ENCODE results near the gene COX4I1.
"Not testable (repeated sequence)": the region's sequence is repeated elsewhere in the genome, so short reads cannot be mapped to it uniquely, and the experiment has no call there.

The COX4I1 gene

GRCh38 chr16:85803570-85803969 lies 4.1 kb downstream of the COX4I1 start:
- no peak for DNase-seq

GRCh38 chr16:85805442-85806045 lies 6.0 kb downstream of the COX4I1 start:
- DNase-seq: no peak

- DNase-seq: no peak
Observed at GRCh38 chr16:85806539-85806938, 7.0 kb downstream of the COX4I1 start.

GRCh38 chr16:85807340-85807739 lies 7.8 kb downstream of the COX4I1 start:
- not testable (repeated sequence) for DNase-seq

- DNase-seq: not testable (repeated sequence)
Observed at GRCh38 chr16:85808104-85808503, 8.6 kb downstream of the COX4I1 start.

- DNase-seq: no peak
Observed at GRCh38 chr16:85808926-85809325, 9.4 kb downstream of the COX4I1 start.

- DNase-seq: no peak
Observed at GRCh38 chr16:85809645-85810044, 10.2 kb downstream of the COX4I1 start.

- DNase-seq: no peak
Observed at GRCh38 chr16:85810097-85810741, 10.7 kb downstream of the COX4I1 start.

- no peak for DNase-seq
Observed at GRCh38 chr16:85810742-85811115, 11.2 kb downstream of the COX4I1 start.

- no peak for DNase-seq
Observed at GRCh38 chr16:85812031-85812807, 12.7 kb downstream of the COX4I1 start.

- DNase-seq: no peak
Observed at GRCh38 chr16:85812811-85813700, 13.6 kb downstream of the COX4I1 start.

- DNase-seq: no peak
Observed at GRCh38 chr16:85816159-85816558, 16.7 kb downstream of the COX4I1 start.

- DNase-seq: not testable (repeated sequence)
Observed at GRCh38 chr16:85817195-85817594, 17.7 kb downstream of the COX4I1 start.

- peak; percentile 92 to 95 (median 94) for DNase-seq
Observed at GRCh38 chr16:85819245-85819644, 19.8 kb downstream of the COX4I1 start.

- no peak for DNase-seq
Observed at GRCh38 chr16:85819771-85820170, 20.3 kb downstream of the COX4I1 start.

GRCh38 chr16:85820604-85821372 lies 21.3 kb downstream of the COX4I1 start:
- DNase-seq: no peak

GRCh38 chr16:85821390-85822135 lies 22.1 kb downstream of the COX4I1 start:
- DNase-seq: peak; percentile 92 to 93 (median 92)

- no peak for DNase-seq
Observed at GRCh38 chr16:85822145-85822544, 22.6 kb downstream of the COX4I1 start.

GRCh38 chr16:85823328-85823920 lies 23.9 kb downstream of the COX4I1 start:
- no peak for DNase-seq
